ENCODE data around the gene BMP6.

GRCh38 chr6:7916959-7917358, 191.1 kb downstream of the BMP6 start:
- no peak for TF ChIP-seq EZH2phosphoT487 (IDR thresholded peaks at IDR 0.05; ENCODE audit: insufficient read depth, low read depth)
- TF ChIP-seq EZH2 (IDR thresholded peaks at IDR 0.05; ENCODE audit: insufficient read depth, poor library complexity, severe bottlenecking) = no peak
